CD4-positive, alpha-beta T cell treated with Interleukin-10 for 1 hour (primary cell): ENCODE results near the gene NRAS.

Experiments used
- DNase-seq: peaks from one replicate; pipeline ENCODE4 v3.0.0-alpha.2; 2020

NRAS gene

GRCh38 chr1:114671939-114672275 lies 44.7 kb downstream of the NRAS start:
- DNase-seq = no peak

GRCh38 chr1:114671011-114671938 lies 45.3 kb downstream of the NRAS start:
- peak; percentile 8 for DNase-seq

- DNase-seq = peak; percentile 88
Observed at GRCh38 chr1:114670083-114671010, 46.2 kb downstream of the NRAS start.

DNA sequence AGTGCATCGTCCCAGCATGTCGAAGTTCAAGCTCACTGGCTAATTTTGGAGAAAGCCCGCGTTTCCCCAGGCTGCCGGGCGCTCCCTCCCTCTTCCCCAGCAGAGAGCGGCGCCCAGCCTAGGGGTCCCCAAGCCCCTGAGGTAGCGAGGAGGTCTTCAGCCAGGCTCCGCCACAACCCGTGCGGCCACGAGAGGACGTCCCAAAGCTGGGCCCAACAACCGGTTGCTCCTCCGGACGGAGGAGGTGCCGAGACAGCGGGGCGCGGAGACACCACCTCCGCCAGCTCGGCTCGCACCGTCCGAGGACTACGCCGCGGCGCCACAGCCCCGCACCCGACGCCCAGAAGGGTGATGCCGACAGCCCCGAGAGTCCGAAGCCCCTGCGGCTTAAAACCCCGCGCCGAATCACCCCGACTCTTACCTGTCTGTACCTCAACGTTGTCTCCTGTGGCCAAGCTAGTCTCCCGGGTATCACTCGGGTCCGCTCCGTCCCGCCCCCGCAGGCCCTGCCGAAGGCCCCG lies 46.9 kb downstream of the NRAS start, which contains the start of gene DENND2C:
TSS of gene DENND2C (minus strand) at position 488 of the 521 bp plus-strand sequence. CDS start 44,065 bp downstream, outside the sequence.
- no peak for DNase-seq

DNA sequence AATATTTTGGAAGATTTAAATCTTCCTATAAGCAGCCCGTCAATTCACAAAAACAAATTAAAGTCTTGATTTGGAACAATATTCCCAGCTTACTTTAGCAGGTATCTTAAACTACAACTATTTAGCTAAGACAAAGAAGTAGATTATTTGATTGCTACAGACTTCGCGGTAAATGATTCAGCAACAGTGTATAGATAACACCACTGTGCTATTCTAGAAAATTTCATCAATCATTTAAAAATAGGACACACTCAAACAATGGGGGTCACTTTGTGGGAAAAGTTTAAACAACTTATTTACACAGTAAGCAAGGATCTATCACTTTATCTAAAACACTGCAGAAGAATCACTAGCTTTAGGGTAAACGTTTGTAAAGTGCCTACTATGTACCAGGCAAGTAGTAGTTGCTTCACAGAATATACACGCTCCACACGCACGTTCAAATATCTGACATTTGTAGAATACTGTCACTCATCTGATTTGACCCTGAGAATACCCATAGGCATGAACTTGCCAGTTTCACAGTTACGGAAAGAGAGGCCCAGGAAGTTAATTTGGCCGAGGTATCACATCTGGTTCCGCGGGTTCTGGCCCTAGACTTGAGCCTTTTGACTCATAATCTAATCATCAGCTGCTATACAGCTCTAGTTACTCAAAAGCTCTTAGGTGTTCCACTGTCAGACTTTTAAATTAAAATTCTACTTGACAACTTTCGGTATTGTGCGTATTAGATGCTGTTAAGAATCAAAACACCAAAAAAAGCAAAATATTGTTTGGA lies 47.6 kb downstream of the NRAS start:
- no peak for DNase-seq

- no peak for DNase-seq
Observed at GRCh38 chr1:114668373-114668772, 48.2 kb downstream of the NRAS start.

DNA sequence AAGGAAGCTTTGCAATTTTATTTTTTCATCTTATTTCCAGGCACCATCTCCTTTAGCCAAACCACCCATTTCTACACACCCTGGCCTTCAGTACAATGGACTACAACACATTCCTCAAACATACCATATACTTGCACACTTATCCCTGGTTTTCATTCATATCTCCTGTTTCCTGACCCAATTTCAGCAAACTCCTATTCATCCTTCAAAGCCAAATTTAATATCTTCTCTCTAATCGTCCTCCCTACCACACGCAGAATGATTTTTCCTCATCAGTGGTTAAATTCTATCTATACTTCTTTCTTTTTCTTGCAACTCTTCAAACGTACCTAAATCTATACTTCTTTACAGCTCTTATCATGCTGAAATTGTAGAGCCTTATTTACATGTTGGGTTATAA lies 49.6 kb downstream of the NRAS start:
- DNase-seq = no peak

DNA sequence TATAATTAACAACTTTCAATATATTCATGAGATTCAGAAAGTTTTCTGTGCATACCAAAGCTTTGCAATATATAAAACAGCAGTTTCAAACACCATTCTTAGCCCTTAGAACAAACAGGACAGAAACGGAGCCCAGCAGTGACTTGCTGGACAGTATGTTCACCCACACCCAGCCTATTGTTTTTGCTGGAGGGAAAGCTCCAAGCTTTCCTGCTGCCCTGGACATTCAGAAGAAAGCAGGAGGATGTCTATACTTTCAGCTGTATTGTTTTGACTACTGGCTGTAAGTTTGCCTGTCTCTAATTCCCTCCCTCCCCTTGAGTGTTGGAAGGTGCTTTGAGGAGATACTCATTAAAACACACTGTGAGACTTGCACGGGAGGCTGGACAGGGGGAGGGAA lies 56.3 kb downstream of the NRAS start:
- no peak for DNase-seq
